Right atrium auricular region (tissue), 2 donors: Measurements from ENCODE around the gene PLXNB3. TPM values are rescaled to one million over a fixed set of nuclear protein-coding genes. Genes with fewer than 3 reads are reported as not detected.

Source experiments
- DNase-seq: peaks from one replicate; pipeline ENCODE4 v3.0.0-alpha.2; 2019; ENCODE audit warnings: low spot score
- H3K27ac ChIP-seq, 2 donors: fragments of 200-600 bp; sonication (generic); 1 replicate in 1 of 2; 2 replicates in 1 of 2; pipeline ENCODE4 v1.5.1; 2016 to 2019
- H3K27me3 ChIP-seq, 2 donors: fragments of 200-600 bp; sonication (generic); one replicate each; pipeline versions ENCODE4 v1.5.1 to v1.6.0; 2017 to 2019
- H3K36me3 ChIP-seq: fragments of 200-600 bp; sonication (generic); one replicate; pipeline ENCODE4 v1.5.1; 2016
- H3K4me1 ChIP-seq, 2 donors: fragments of 200-600 bp; sonication (generic); one replicate each; pipeline versions ENCODE4 v1.5.1 to v1.6.0; 2017 to 2019
- H3K4me3 ChIP-seq, 2 donors: fragments of 200-600 bp; sonication (generic); 1 replicate in 1 of 2; 2 replicates in 1 of 2; pipeline ENCODE4 v1.5.1; 2017 to 2019; ENCODE audit warnings: mild to moderate bottlenecking in 1 of 2, moderate library complexity in 1 of 2
- H3K9me3 ChIP-seq, 2 donors: fragments of 200-600 bp; sonication (generic); one replicate each; pipeline ENCODE4 v1.5.1; 2019
- CTCF ChIP-seq, 2 donors: fragments of 200-600 bp; sonication (generic); IDR thresholded peaks; one replicate each; pipeline ENCODE4 v1.5.1; 2019; ENCODE audit warnings: antibody characterized with exemption in 2 of 2
- total RNA-seq, 2 donors: library from RNA; depleted of rRNA; stranded (reverse); fragments of >200 nt; gene quantifications; one replicate each; pipeline ENCODE4 v1.1.0, GENCODE V29; 2016

Gene PLXNB3
- total RNA-seq, 2 donors from 2014 or later = 5.6 to 8.2 TPM

GRCh38 chrX:153771415-153772315, 7.6 kb downstream of the PLXNB3 start:
- TF ChIP-seq CTCF (IDR thresholded peaks at IDR 0.05) = no peak
- DNase-seq = no peak
- H3K9me3 ChIP-seq = no peaks in the 10 kb centered on the region
- H3K4me1 ChIP-seq = no peaks in the 10 kb centered on the region
- no peaks in the 10 kb centered on the region for H3K27me3 ChIP-seq
- no peak overlapping the region for H3K27ac ChIP-seq
- no peak overlapping the region for H3K4me3 ChIP-seq
- no peaks in the 10 kb centered on the region for H3K36me3 ChIP-seq

GRCh38 chrX:153772316-153773217, 8.5 kb downstream of the PLXNB3 start:
- Histone ChIP-seq H3K27ac (no peak overlapping the region), H3K9me3 (no peaks in the 10 kb centered on the region), H3K36me3 (no peaks in the 10 kb centered on the region), H3K27me3 (no peaks in the 10 kb centered on the region), H3K4me3 (no peak overlapping the region), H3K4me1 (no peaks in the 10 kb centered on the region)
- no peak for TF ChIP-seq CTCF (IDR thresholded peaks at IDR 0.05)
- no peak for DNase-seq

GRCh38 chrX:153773218-153773611, 9.2 kb downstream of the PLXNB3 start:
- H3K36me3 ChIP-seq = no peaks in the 10 kb centered on the region
- TF ChIP-seq CTCF (IDR thresholded peaks at IDR 0.05) = no peak
- no peak for DNase-seq

GRCh38 chrX:153773741-153774575, 9.9 kb downstream of the PLXNB3 start:
- DNase-seq = no peak
- no peaks in the 10 kb centered on the region for H3K36me3 ChIP-seq

More at GRCh38 chrX:153773218-153773611, 9.2 kb downstream of the PLXNB3 start:
- Histone ChIP-seq H3K9me3 (no peaks in the 10 kb centered on the region), H3K27ac (no peak overlapping the region), H3K4me3 (no peak overlapping the region), H3K27me3 (no peaks in the 10 kb centered on the region), H3K4me1 (no peaks in the 10 kb centered on the region)

More at GRCh38 chrX:153773741-153774575, 9.9 kb downstream of the PLXNB3 start:
- no peak overlapping the region for H3K4me3 ChIP-seq
- H3K27ac ChIP-seq = no peak overlapping the region
- no peaks in the 10 kb centered on the region for H3K4me1 ChIP-seq
- H3K9me3 ChIP-seq = no peaks in the 10 kb centered on the region
- TF ChIP-seq CTCF (IDR thresholded peaks at IDR 0.05) = no peak
- no peaks in the 10 kb centered on the region for H3K27me3 ChIP-seq
